ENCODE results near the gene MYT1.
A peak's percentile ranks its signal among the peaks of the same experiment; 100 is the strongest.

The MYT1 gene

DNA sequence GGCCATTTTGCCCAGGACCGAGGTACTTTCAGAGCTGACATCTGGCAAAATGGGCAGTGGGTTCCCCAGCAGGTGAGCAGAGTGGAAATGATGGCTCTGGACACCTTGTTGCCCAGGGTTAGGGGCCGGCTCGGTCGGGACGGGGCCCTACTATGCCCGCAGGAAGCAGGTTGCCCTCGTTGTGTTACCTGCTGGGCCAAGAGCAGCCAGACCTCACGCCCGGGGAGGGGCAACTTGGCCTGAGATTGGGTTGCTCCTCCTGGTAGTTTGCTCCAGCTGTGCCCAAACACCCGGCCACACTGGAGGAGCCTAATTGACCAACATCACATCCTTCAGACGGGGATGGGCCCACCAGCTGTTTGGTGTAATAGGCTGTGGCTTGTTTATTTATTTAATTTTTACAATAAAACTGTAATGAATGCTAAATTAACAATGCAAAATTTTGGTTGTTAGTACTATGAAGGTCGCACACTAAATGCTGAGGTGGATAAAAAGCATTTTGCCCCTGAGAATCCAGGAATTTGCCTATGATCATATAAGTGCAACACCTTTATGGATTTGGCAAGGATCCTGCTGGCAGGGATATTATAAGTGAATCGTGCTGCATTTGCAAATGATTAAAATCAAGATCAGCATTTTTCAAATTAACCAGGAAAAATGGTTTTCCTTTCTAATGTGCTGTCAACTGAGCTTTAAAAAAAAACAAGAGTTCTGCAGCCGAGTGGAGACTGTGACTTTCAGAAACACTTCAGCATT is 64.7 kb downstream of the MYT1 start:
- no peak overlapping the region for H3K27ac ChIP-seq
- no peak for TF ChIP-seq ZFX (IDR thresholded peaks at IDR 0.05)
- TF ChIP-seq, protein P1, sequence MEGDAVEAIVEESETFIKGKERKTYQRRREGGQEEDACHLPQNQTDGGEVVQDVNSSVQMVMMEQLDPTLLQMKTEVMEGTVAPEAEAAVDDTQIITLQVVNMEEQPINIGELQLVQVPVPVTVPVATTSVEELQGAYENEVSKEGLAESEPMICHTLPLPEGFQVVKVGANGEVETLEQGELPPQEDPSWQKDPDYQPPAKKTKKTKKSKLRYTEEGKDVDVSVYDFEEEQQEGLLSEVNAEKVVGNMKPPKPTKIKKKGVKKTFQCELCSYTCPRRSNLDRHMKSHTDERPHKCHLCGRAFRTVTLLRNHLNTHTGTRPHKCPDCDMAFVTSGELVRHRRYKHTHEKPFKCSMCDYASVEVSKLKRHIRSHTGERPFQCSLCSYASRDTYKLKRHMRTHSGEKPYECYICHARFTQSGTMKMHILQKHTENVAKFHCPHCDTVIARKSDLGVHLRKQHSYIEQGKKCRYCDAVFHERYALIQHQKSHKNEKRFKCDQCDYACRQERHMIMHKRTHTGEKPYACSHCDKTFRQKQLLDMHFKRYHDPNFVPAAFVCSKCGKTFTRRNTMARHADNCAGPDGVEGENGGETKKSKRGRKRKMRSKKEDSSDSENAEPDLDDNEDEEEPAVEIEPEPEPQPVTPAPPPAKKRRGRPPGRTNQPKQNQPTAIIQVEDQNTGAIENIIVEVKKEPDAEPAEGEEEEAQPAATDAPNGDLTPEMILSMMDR (conservative IDR thresholded peaks at IDR 0.05), result no peak

DNA sequence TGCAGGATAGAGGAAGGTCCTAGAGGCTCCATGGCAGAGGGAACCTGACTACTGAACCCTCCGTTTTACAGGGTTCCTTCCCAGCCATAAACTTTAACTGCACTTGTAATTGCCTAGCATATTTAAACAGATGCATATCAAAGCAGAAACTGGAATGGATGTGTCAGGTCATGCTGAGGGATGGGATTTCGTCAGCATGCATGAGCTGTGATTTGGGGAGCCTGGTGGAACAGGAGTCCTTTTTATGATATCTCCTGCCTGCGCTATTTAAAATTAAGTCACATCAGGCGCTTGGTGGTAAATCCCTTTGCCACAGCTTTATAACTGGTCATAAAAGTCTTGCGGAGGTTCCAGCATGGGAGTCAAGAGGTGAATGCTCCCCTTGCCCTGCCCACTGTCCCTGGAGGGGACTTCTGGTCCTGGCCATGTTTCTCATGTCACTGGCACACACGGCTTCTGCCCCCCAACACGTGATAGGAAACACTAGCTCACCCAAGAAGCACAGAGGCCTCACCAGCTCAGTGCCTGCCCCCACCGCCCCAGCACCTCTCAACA is 65.3 kb downstream of the MYT1 start:
- TF ChIP-seq, protein P1 (conservative IDR thresholded peaks at IDR 0.05), result no peak
- TF ChIP-seq ZFX (IDR thresholded peaks at IDR 0.05), result no peak
- peak overlapping the region; percentile 5; the same call in 1 of the 2 replicates for H3K27ac ChIP-seq

DNA sequence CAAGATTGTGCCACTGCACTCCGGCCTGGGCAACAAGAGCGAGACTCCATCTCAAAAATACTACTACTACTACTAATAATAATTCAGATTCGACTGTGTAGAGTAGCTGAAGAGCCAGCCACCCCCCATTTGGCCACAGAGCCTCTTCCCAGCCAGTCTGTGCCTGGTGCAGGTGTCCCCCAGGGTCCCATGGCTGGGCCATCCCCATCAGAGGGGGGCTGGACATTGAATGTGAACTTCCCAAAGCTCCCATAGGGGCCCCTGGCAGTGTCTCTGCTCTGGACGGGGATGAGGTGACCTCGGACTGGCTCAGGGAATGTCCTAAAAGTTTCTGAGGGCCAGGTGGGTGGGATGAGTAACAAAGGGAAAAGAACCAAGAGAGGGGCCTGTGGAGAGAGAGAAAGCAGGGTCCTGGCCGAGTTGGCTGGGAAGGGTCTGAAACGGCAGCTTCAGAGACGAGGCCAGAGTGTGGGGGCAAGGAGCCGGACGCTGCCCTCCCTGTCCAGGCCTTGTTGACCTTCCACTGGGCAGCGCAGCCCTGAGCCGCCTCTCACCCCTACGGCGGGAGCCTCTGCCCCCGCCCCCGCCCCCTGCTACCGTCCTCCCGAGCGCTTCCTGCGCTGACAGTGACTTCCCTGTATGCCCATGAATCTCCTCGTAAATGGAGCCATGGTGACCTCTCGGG is 66.4 kb downstream of the MYT1 start:
- TF ChIP-seq ZFX (IDR thresholded peaks at IDR 0.05), result no peak
- TF ChIP-seq, protein P1 (conservative IDR thresholded peaks at IDR 0.05), result no peak
- H3K27ac ChIP-seq, result no peak overlapping the region

DNA sequence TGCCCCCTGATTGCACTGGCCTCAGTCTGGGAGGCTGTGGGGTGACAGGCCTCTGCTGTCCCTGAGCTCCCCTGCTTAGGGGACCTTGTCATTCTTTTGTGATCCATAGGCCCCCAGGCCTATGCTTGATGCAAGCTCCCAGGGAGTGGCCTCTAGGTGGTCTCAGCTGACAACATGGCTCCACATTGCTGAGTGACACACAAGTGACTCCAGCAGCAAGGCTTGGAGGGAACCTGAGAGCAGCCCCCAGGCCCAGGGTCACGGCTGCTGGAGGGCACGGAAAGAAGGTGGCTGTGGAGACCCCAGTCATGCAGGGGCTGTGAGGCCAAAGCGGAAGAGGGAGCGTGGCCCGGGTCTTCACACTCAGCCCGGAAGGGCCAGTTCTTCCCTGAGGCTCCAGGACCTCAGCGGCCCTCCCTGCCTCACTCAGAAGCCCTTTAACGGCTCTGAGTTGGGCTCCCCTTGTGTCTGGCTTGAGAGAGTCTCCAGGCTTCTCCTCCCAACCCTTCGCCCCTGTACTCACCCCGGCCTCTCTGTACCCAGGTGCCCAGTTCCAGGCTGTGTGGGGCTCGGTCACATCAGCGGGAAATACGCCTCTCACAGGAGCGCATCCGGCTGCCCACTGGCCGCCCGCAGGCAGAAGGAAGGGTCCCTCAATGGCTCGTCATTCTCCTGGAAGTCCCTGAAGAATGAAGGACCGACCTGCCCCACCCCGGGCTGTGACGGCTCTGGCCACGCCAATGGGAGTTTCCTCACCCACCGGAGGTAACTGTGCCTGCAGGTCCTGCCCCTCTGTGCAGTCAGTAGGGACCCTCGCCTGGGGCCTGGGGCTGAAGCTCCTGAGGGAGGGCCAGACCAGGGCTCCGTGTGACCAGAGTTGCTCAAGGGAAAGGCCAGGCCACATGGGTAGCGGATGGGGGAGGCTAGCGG is 67.6 kb downstream of the MYT1 start:
- TF ChIP-seq ZFX (IDR thresholded peaks at IDR 0.05), result no peak
- TF ChIP-seq, protein P1 (conservative IDR thresholded peaks at IDR 0.05), result no peak
- no peak overlapping the region for H3K27ac ChIP-seq

DNA sequence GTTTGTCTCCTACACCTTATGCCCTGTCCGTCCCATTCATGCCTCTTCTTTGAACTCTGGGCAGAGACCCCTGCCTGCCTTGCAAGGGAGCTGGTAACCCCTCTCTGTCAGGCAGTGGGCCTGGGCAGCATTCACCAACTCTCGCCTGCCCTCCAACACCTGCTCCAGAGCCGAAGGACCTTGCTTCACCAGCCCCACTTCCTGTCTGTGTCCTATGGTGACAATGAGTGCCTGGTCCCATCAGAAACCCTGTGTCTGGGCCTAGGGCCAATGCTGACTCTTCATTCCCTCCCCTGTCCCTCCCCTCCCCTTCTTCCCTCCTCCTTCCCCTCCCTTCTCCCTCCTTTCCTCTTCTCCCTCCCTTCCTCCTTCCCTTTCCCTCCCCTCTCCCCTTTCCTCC is 68.5 kb downstream of the MYT1 start:
- H3K27ac ChIP-seq, result no peak overlapping the region
- TF ChIP-seq ZFX (IDR thresholded peaks at IDR 0.05), result no peak
- TF ChIP-seq, protein P1 (conservative IDR thresholded peaks at IDR 0.05), result no peak

DNA sequence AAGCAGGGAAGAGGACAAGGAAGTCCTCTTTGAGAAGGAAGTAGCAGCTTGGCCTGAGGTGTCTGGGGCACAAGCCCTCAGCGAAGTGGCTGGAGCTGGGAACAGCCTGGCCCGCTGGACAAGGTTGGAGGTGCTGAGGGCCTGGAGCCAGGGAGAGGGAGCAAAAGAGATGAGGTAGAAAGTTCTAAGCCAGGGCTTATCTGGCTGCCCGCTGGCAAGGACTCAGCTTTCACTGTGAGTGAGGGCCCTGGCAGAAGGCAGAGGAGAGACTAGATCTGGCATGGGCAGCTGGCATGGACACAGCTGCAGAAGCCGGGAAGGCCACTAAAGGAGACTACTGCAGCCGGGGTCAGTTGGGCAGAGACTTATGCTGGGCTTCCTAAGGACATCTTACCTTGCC is 69.5 kb downstream of the MYT1 start:
- peak overlapping the region; percentile 44 for H3K27ac ChIP-seq
- TF ChIP-seq, protein P1 (conservative IDR thresholded peaks at IDR 0.05), result no peak
- TF ChIP-seq ZFX (IDR thresholded peaks at IDR 0.05), result no peak
